Neuronal stem cell (in vitro differentiated cells): ENCODE measurements around the gene CKM.

Source experiments
- DNase-seq: peaks from one replicate; pipeline ENCODE4 v3.0.0-alpha.2; 2013; ENCODE audit warnings: low spot score
- H2AFZ ChIP-seq: one replicate; pipeline ENCODE4 v1.6.1; 2013; ENCODE audit warnings: mild to moderate bottlenecking, low read length, inconsistent platforms
- H2AK5ac ChIP-seq: 2 replicates; pipeline ENCODE4 v1.6.1; 2013; ENCODE audit warnings: low read depth, mild to moderate bottlenecking, inconsistent platforms, low read length, moderate library complexity, mixed read lengths
- H2BK120ac ChIP-seq: 2 replicates; pipeline ENCODE4 v1.6.1; 2013; ENCODE audit warnings: low read depth, mild to moderate bottlenecking, inconsistent platforms, low read length, moderate library complexity, mixed read lengths
- H2BK12ac ChIP-seq: one replicate; pipeline ENCODE4 v1.6.1; 2013; ENCODE audit warnings: low read length, inconsistent platforms
- H2BK15ac ChIP-seq: 2 replicates; pipeline ENCODE4 v1.6.1; 2013; ENCODE audit warnings: mild to moderate bottlenecking, low read length, inconsistent platforms, mixed read lengths
- H2BK5ac ChIP-seq: one replicate; pipeline ENCODE4 v1.6.1; 2013; ENCODE audit warnings: inconsistent platforms, mild to moderate bottlenecking, low read length, moderate library complexity
- H3K14ac ChIP-seq: one replicate; pipeline ENCODE4 v1.6.1; 2013; ENCODE audit warnings: low read length, inconsistent platforms
- H3K18ac ChIP-seq: 2 replicates; pipeline ENCODE4 v1.6.1; 2013; ENCODE audit warnings: low read length, inconsistent platforms
- H3K23ac ChIP-seq: 2 replicates; pipeline ENCODE4 v1.6.1; 2013; ENCODE audit warnings: low read depth, mild to moderate bottlenecking, mixed read lengths, low read length, inconsistent platforms; ENCODE audit not compliant: poor library complexity
- H3K27ac ChIP-seq: replicated peaks from 3 replicates; pipeline ENCODE4 v1.5.1; 2013; ENCODE audit warnings: low read length, inconsistent platforms
- H3K27me3 ChIP-seq, 3 experiments: 2 replicates each; pipeline ENCODE4 v1.6.1; 2013; ENCODE audit warnings: low read length in 3 of 3, mild to moderate bottlenecking in 2 of 3, inconsistent platforms in 1 of 3, low read depth in 1 of 3, mixed read lengths in 1 of 3, moderate library complexity in 1 of 3; ENCODE audit not compliant: control insufficient read depth in 3 of 3, insufficient read depth in 3 of 3
- H3K36me3 ChIP-seq, 2 donors: replicated peaks in 1 of 2; 2 replicates each; pipeline ENCODE4 v1.6.1; 2013; ENCODE audit warnings: low read length in 2 of 2; ENCODE audit not compliant: control insufficient read depth in 2 of 2, insufficient read depth in 2 of 2
- H3K4ac ChIP-seq: 2 replicates; pipeline ENCODE4 v1.6.1; 2013; ENCODE audit warnings: inconsistent platforms, mild to moderate bottlenecking, low read length, moderate library complexity
- H3K4me1 ChIP-seq, 2 donors: 1 replicate in 1 of 2; 2 replicates in 1 of 2; pipeline ENCODE4 v1.6.1; 2013; ENCODE audit warnings: low read length in 2 of 2, low read depth in 1 of 2; ENCODE audit not compliant: control insufficient read depth in 2 of 2, insufficient read depth in 1 of 2
- H3K4me2 ChIP-seq: one replicate; pipeline ENCODE4 v1.6.1; 2013; ENCODE audit warnings: mild to moderate bottlenecking, low read length, inconsistent platforms; ENCODE audit not compliant: insufficient read depth, poor library complexity, severe bottlenecking
- H3K4me3 ChIP-seq, 2 donors: 2 replicates each; pipeline ENCODE4 v1.5.1; 2013; ENCODE audit warnings: low read length in 2 of 2, mild to moderate bottlenecking in 2 of 2, inconsistent platforms in 1 of 2, moderate library complexity in 1 of 2
- H3K79me1 ChIP-seq: one replicate; pipeline ENCODE4 v1.6.1; 2013; ENCODE audit warnings: low read depth, mild to moderate bottlenecking, inconsistent platforms, low read length, moderate library complexity
- H3K9ac ChIP-seq: one replicate; pipeline ENCODE4 v1.6.1; 2013; ENCODE audit warnings: mild to moderate bottlenecking, low read depth, low read length, inconsistent platforms; ENCODE audit not compliant: poor library complexity
- H3K9me3 ChIP-seq, 2 donors: replicated peaks in 1 of 2; 2 replicates each; pipeline versions ENCODE3 to v1.6.1; 2013; ENCODE audit warnings: low read length in 2 of 2, mild to moderate bottlenecking in 2 of 2, inconsistent platforms in 1 of 2, low read depth in 1 of 2, mixed read lengths in 1 of 2, moderate library complexity in 1 of 2; ENCODE audit not compliant: control insufficient read depth in 2 of 2, insufficient read depth in 1 of 2
- H4K8ac ChIP-seq: one replicate; pipeline ENCODE4 v1.6.1; 2013; ENCODE audit warnings: low read depth, mild to moderate bottlenecking, inconsistent platforms, low read length, moderate library complexity
- H4K91ac ChIP-seq: one replicate; pipeline ENCODE4 v1.6.1; 2013; ENCODE audit warnings: low read length, low read depth, mild to moderate bottlenecking, inconsistent platforms; ENCODE audit not compliant: poor library complexity
- WGBS, 2 donors: extraction: QIAGEN DNeasy Blood & Tissue Kit; methylation state at CpG; one replicate each; pipeline ENCODE4 v1.1.7; 2013; ENCODE audit warnings: missing lambda C conversion rate in 2 of 2, mixed read lengths in 1 of 2; ENCODE audit not compliant: insufficient read length in 2 of 2, insufficient replicate concordance in 1 of 2; ENCODE audit errors: extremely low coverage in 2 of 2; 5-methylcytosine and 5-hydroxymethylcytosine counted together

The CKM gene

GRCh38 chr19:45352471-45352870 lies 29.8 kb upstream of the CKM start:
- H2BK120ac ChIP-seq = no peak overlapping the region
- H4K8ac ChIP-seq = no peak overlapping the region
- peaks cover 0 to 6% of the 10 kb centered on the region in 2 donors for H3K4me1 ChIP-seq
- H2BK15ac ChIP-seq = no peak overlapping the region
- no peak overlapping the region for H3K9ac ChIP-seq
- H3K4ac ChIP-seq = no peak overlapping the region
- peaks cover 0 to 4% of the 10 kb centered on the region in 2 donors for H3K9me3 ChIP-seq
- no peak overlapping the region for H3K18ac ChIP-seq
- no peak overlapping the region for H2AFZ ChIP-seq
- DNase-seq = no peak
- H4K91ac ChIP-seq = no peak overlapping the region
- H3K79me1 ChIP-seq = no peaks in the 10 kb centered on the region
- WGBS, 2 donors = no CpG with 5 or more reads among the region's 20 CpGs
- H2BK5ac ChIP-seq = no peak overlapping the region
- H3K4me3 ChIP-seq = no peak overlapping the region
- no peaks in the 10 kb centered on the region for H3K27me3 ChIP-seq
- H3K23ac ChIP-seq = peak overlapping the region; percentile 30
- H2AK5ac ChIP-seq = no peak overlapping the region
- peaks cover 50 to 80% of the 10 kb centered on the region in 2 donors for H3K36me3 ChIP-seq
- H3K27ac ChIP-seq = no peak overlapping the region
- H2BK12ac ChIP-seq = no peak overlapping the region
- no peak overlapping the region for H3K14ac ChIP-seq
- no peak overlapping the region for H3K4me2 ChIP-seq

DNA sequence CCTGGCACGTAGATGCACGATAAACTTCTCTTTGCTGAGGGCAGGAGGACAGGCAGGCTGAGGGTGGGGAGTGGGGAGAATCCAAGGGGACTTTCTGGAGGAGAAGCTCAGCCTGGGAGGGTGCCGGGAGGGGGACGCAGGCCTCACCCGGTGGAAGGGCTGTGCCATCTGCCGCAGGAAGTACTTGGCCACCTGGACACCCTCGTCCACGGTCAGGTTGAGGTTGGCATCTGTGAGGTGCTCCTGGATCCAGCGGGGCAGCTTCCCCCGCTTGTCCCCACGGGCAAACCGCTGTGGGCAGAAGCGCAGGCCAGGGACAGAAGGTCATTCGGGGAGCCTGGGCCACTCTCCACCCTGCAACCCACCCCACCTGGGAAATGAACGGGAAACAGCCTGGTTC lies 29.4 kb upstream of the CKM start:
- Histone ChIP-seq H4K91ac (no peak overlapping the region), H2BK12ac (no peak overlapping the region), H3K4me3 (no peak overlapping the region), H3K23ac (peak overlapping the region; percentile 30), H2BK5ac (no peak overlapping the region), H2AFZ (no peak overlapping the region), H2BK15ac (no peak overlapping the region), H2BK120ac (no peak overlapping the region), H3K4me1 (peaks cover 0 to 6% of the 10 kb centered on the region in 2 donors), H3K79me1 (no peaks in the 10 kb centered on the region), H3K4ac (no peak overlapping the region), H3K9ac (no peak overlapping the region), H3K36me3 (peaks cover 46 to 76% of the 10 kb centered on the region in 2 donors), H4K8ac (no peak overlapping the region), H3K18ac (no peak overlapping the region), H3K9me3 (peaks cover 0 to 4% of the 10 kb centered on the region in 2 donors), H3K14ac (no peak overlapping the region), H3K27ac (no peak overlapping the region), H3K4me2 (no peak overlapping the region), H3K27me3 (no peaks in the 10 kb centered on the region), H2AK5ac (no peak overlapping the region)
- no CpG with 5 or more reads among the region's 15 CpGs for WGBS, 2 donors
- DNase-seq = no peak

DNA sequence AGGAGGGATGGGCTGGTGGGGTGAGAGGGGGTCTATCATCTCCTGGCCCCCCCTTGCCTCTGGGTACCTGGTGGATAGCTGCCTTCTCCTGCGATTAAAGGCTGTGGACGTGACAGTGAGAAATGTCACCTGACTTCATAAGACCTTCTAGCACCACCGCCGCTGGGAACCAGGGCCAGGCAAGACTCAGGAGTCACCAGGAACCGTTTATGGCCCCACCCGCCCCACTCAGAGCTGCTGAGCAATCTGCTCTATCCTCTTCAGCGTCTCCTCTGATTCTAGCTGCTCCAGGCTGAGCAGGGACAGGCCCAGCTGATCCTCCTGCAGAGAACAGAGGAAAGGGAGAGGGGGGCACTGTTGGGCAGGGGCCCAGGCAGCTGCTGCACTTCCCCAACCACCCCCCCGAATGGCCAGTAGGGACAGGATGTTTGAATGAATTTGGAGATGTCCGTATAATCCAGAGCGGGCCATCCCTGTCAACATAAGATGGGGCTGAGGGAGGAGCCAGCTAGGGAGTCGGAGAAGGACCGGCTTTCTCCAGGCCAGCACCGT lies 28.8 kb upstream of the CKM start:
- H3K9ac ChIP-seq = no peak overlapping the region
- no peak overlapping the region for H3K14ac ChIP-seq
- no peak overlapping the region for H2BK5ac ChIP-seq
- H3K23ac ChIP-seq = no peak overlapping the region
- H2AFZ ChIP-seq = no peak overlapping the region
- no peak overlapping the region for H4K8ac ChIP-seq
- H3K4ac ChIP-seq = no peak overlapping the region
- no peak overlapping the region for H2BK120ac ChIP-seq
- DNase-seq = no peak
- H3K36me3 ChIP-seq = peaks cover 41 to 70% of the 10 kb centered on the region in 2 donors
- no peak overlapping the region for H3K27ac ChIP-seq
- H2BK12ac ChIP-seq = no peak overlapping the region
- no peaks in the 10 kb centered on the region for H3K79me1 ChIP-seq
- no peak overlapping the region for H2AK5ac ChIP-seq
- H3K4me3 ChIP-seq = no peak overlapping the region
- H3K9me3 ChIP-seq = peaks cover 0 to 4% of the 10 kb centered on the region in 2 donors
- H3K4me1 ChIP-seq = peaks cover 0 to 6% of the 10 kb centered on the region in 2 donors
- H2BK15ac ChIP-seq = no peak overlapping the region
- no peak overlapping the region for H3K4me2 ChIP-seq
- whole genome bisulfite sequencing, 2 donors = no CpG with 5 or more reads among the region's 13 CpGs
- H3K27me3 ChIP-seq = peaks cover 0 to 4% (median 0%) of the 10 kb centered on the region in 3 experiments
- no peak overlapping the region for H4K91ac ChIP-seq
- H3K18ac ChIP-seq = no peak overlapping the region

- no peak overlapping the region for H2AFZ ChIP-seq
- no peak overlapping the region for H2BK12ac ChIP-seq
- no CpG with 5 or more reads among the region's 17 CpGs for WGBS, 2 donors
- H3K4me1 ChIP-seq = peaks cover 0 to 6% of the 10 kb centered on the region in 2 donors
- no peak overlapping the region for H3K4ac ChIP-seq
- no peak overlapping the region for H3K9ac ChIP-seq
- no peak overlapping the region for H2AK5ac ChIP-seq
- no peak overlapping the region for H3K4me2 ChIP-seq
- peaks cover 0 to 4% of the 10 kb centered on the region in 2 donors for H3K9me3 ChIP-seq
- H4K8ac ChIP-seq = no peak overlapping the region
- H3K23ac ChIP-seq = peak overlapping the region; percentile 37
- no peak for DNase-seq
- H3K79me1 ChIP-seq = no peaks in the 10 kb centered on the region
- H3K4me3 ChIP-seq = no peak overlapping the region
- no peak overlapping the region for H2BK15ac ChIP-seq
- H3K36me3 ChIP-seq = peaks cover 33 to 61% of the 10 kb centered on the region in 2 donors
- no peak overlapping the region for H2BK5ac ChIP-seq
- H4K91ac ChIP-seq = no peak overlapping the region
- peaks cover 0 to 12% (median 2%) of the 10 kb centered on the region in 3 experiments for H3K27me3 ChIP-seq
- H3K14ac ChIP-seq = no peak overlapping the region
- H3K18ac ChIP-seq = no peak overlapping the region
- no peak overlapping the region for H2BK120ac ChIP-seq
- no peak overlapping the region for H3K27ac ChIP-seq
Observed at GRCh38 chr19:45350477-45351058, 27.9 kb upstream of the CKM start.
